Measurements from ENCODE around the gene ARMC7.
"Not testable (repeated sequence)": the region's sequence is repeated elsewhere in the genome, so short reads cannot be mapped to it uniquely, and the experiment has no call there.

- not testable (repeated sequence) for TF ChIP-seq EZH2 (IDR thresholded peaks at IDR 0.05; ENCODE audit: low read depth); CTCF (conservative IDR thresholded peaks at IDR 0.05)
Observed at GRCh38 chr17:75133607-75134347, 24.0 kb downstream of the ARMC7 start.
